HCT116 (cell line): Measurements from ENCODE around the gene BLCAP. TPM values are rescaled to one million over a fixed set of nuclear protein-coding genes. Genes with fewer than 3 reads are reported as not detected.

ENCODE experiments used
- ATAC-seq: fragments of 200-7000 bp; cut with Tn5 transposase; 2 replicates; pipeline ENCODE4 v1.9.1; 2020; ENCODE audit warnings: mild to moderate bottlenecking, moderate library complexity
- BruUV-seq: library from RNA; stranded (reverse); fragments of 400-500 nt; replicated peaks from 2 replicates; lab custom pipeline; 2021; lab: Mats Ljungman, UMichigan
- CTCF ChIA-PET: fragments of 300-600 bp; sonication (Branson Sonifier 250); formaldehyde crosslinking; loops from one replicate; lab custom pipeline; 2021; ENCODE audit warnings: antibody characterized with exemption; lab: Charles Lee
- POLR2A ChIA-PET: fragments of 300-600, 350-600 bp; sonication (Branson Sonifier 250); formaldehyde crosslinking; loops from one replicate; lab custom pipeline; 2021; ENCODE audit warnings: antibody characterized with exemption; lab: Charles Lee
- RAD21 ChIA-PET, 2 experiments: fragments of 300-600 bp; sonication (Branson Sonifier 250); formaldehyde crosslinking; loops; one replicate each; lab custom pipeline; 2023; ENCODE audit warnings: low total read pairs in 2 of 2; ENCODE audit not compliant: uncharacterized antibody in 2 of 2, unreplicated experiment in 2 of 2, low non-redundant PET in 1 of 2; lab: Charles Lee
- DNase-seq: peaks from one replicate; pipeline ENCODE4 v3.0.0-alpha.2; 2010; ENCODE audit warnings: low read depth, low spot score
- H2AFZ ChIP-seq: fragments of 200-600 bp; shearing (Covaris generic), sonication (generic); 2 replicates; pipeline ENCODE4 v1.6.1; 2017; ENCODE audit warnings: low read depth, mixed run types, mixed read lengths, antibody characterized with exemption, low read length; ENCODE audit not compliant: poor library complexity, severe bottlenecking
- H3K27ac ChIP-seq: 2 replicates; pipeline ENCODE4 v1.5.1; 2012; ENCODE audit warnings: low read depth, low read length
- H3K27me3 ChIP-seq: fragments of 200-600 bp; sonication (generic); 2 replicates; pipeline ENCODE4 v1.6.1; 2016; ENCODE audit warnings: mixed run types, low read length, mixed read lengths; ENCODE audit not compliant: insufficient read depth
- H3K36me3 ChIP-seq, 2 experiments: fragments of 200-500 bp in 1 of 2; fragments of 200-600 bp in 1 of 2; sonication (Bioruptor generic) in 1 of 2; sonication (generic) in 1 of 2; 2 replicates each; pipeline versions ENCODE4 v1.5.1 to v1.6.1; 2014 to 2016; ENCODE audit warnings: low read length in 2 of 2, inconsistent platforms in 1 of 2, mixed read lengths in 1 of 2, mixed run types in 1 of 2; ENCODE audit not compliant: insufficient read depth in 2 of 2, control insufficient read depth in 1 of 2
- H3K4me1 ChIP-seq, 2 experiments: fragments of 200-600 bp in 1 of 2; sonication (generic) in 1 of 2; 2 replicates each; pipeline versions ENCODE4 v1.5.1 to v1.6.1; 2012 to 2017; ENCODE audit warnings: low read length in 2 of 2, inconsistent platforms in 1 of 2, mild to moderate bottlenecking in 1 of 2, mixed read lengths in 1 of 2, mixed run types in 1 of 2, moderate library complexity in 1 of 2; ENCODE audit not compliant: insufficient read depth in 2 of 2, control insufficient read depth in 1 of 2
- H3K4me2 ChIP-seq: fragments of 200-600 bp; sonication (generic); 2 replicates; pipeline ENCODE4 v1.6.1; 2017; ENCODE audit warnings: mixed run types, low read length, mixed read lengths
- H3K4me3 ChIP-seq, 2 experiments: fragments of 200-600 bp in 1 of 2; sonication (generic) in 1 of 2; replicated peaks in 1 of 2; 2 replicates each; pipeline ENCODE4 v1.5.1; 2011 to 2016; ENCODE audit warnings: low read length in 2 of 2, control low read depth in 1 of 2, low read depth in 1 of 2, mild to moderate bottlenecking in 1 of 2, mixed read lengths in 1 of 2, mixed run types in 1 of 2
- H3K79me2 ChIP-seq: fragments of 200-600 bp; sonication (generic); 2 replicates; pipeline ENCODE4 v1.6.1; 2017; ENCODE audit warnings: mild to moderate bottlenecking, mixed run types, low read length, moderate library complexity, mixed read lengths; ENCODE audit not compliant: insufficient read depth
- H3K9ac ChIP-seq: fragments of 200-600 bp; sonication (generic); 2 replicates; pipeline ENCODE4 v1.6.1; 2016; ENCODE audit warnings: low read length, mixed read lengths
- H3K9me2 ChIP-seq: fragments of 200-600 bp; sonication (generic), shearing (Covaris generic); 2 replicates; pipeline ENCODE4 v1.6.1; 2017; ENCODE audit warnings: mixed run types, mild to moderate bottlenecking, moderate library complexity; ENCODE audit not compliant: insufficient read depth
- H3K9me3 ChIP-seq, 2 experiments: fragments of 200-500 bp in 1 of 2; fragments of 200-600 bp in 1 of 2; sonication (Bioruptor generic) in 1 of 2; sonication (generic) in 1 of 2; 2 replicates each; pipeline ENCODE4 v1.6.1; 2014 to 2017; ENCODE audit warnings: low read length in 2 of 2, mixed read lengths in 2 of 2, inconsistent platforms in 1 of 2, low read depth in 1 of 2, mild to moderate bottlenecking in 1 of 2, mixed run types in 1 of 2, moderate library complexity in 1 of 2; ENCODE audit not compliant: control insufficient read depth in 1 of 2, insufficient read depth in 1 of 2
- H4K20me1 ChIP-seq: fragments of 200-600 bp; sonication (generic), shearing (Covaris generic); 2 replicates; pipeline ENCODE4 v1.6.1; 2017; ENCODE audit warnings: mixed run types, mild to moderate bottlenecking, moderate library complexity; ENCODE audit not compliant: insufficient read depth
- CBX3 ChIP-seq: IDR thresholded peaks from 2 replicates; pipeline ENCODE4 v1.6.1; 2012; ENCODE audit warnings: low read depth
- MAX ChIP-seq: IDR thresholded peaks from 2 replicates; pipeline ENCODE4 v1.6.1; 2012
- POLR2AphosphoS5 ChIP-seq: IDR thresholded peaks from 2 replicates; pipeline ENCODE4 v1.6.1; 2011; ENCODE audit warnings: mild to moderate bottlenecking, low read depth, low read length, moderate library complexity
- RAD21 ChIP-seq: IDR thresholded peaks from 2 replicates; pipeline ENCODE4 v1.6.1; 2012; ENCODE audit warnings: low read depth, mild to moderate bottlenecking
- REST ChIP-seq: IDR thresholded peaks from 2 replicates; pipeline ENCODE4 v1.6.1; 2012; ENCODE audit warnings: low read depth
- SIN3A ChIP-seq: IDR thresholded peaks from 2 replicates; pipeline ENCODE4 v1.6.1; 2012; ENCODE audit warnings: low read depth
- SRF ChIP-seq: IDR thresholded peaks from 2 replicates; pipeline ENCODE4 v1.6.1; 2012; ENCODE audit warnings: low read depth
- ZFX ChIP-seq: fragments of 450-650 bp; IDR thresholded peaks from 2 replicates; pipeline ENCODE4 v1.6.1; 2017
- ZNF274 ChIP-seq: fragments of 200-500 bp; sonication (Bioruptor generic); IDR thresholded peaks from 2 replicates; pipeline ENCODE4 v1.6.1; 2014; ENCODE audit warnings: mild to moderate bottlenecking, low read depth, low read length, inconsistent platforms
- intact Hi-C: fragments of 100-400 bp; cut with micrococcal nuclease; formaldehyde crosslinking; loops from 2 replicates; pipeline ENCODE4 v1.10.0; 2022
- total RNA-seq: library from RNA; stranded (reverse); gene quantifications from one replicate; pipeline ENCODE4 v1.2.1, GENCODE V29; 2021; ENCODE audit not compliant: unreplicated experiment

The BLCAP gene
- total RNA-seq, 1 experiment from 2014 or later: 27.5 TPM

GRCh38 chr20:37533154-37533715 lies 5.6 kb upstream of the BLCAP start:
- Histone ChIP-seq H3K79me2 (no peaks in the 10 kb centered on the region), H3K4me3 (no peak overlapping the region), H3K4me2 (no peak overlapping the region), H3K27me3 (no peaks in the 10 kb centered on the region), H3K9ac (no peak overlapping the region)
- ChIA-PET CTCF (interaction anchor here (0.7 to 2.3 kb wide), 7 partner anchors 256 to 341 kb away, joined by 3 to 14 read pairs (median 6); no protein-coding TSS in a partner anchor), POLR2A (no interaction called here)
- TF ChIP-seq RAD21 (no peak), CBX3 (no peak), SRF (no peak), ZNF274 (no peak), POLR2AphosphoS5 (no peak), MAX (no peak), ZFX (no peak), REST (no peak), SIN3A (no peak)
- TF ChIP-seq, all 23 proteins: peak for 0
- Histone ChIP-seq H4K20me1 (no peaks in the 10 kb centered on the region), H3K27ac (no peak overlapping the region), H3K36me3 (no peaks in the 10 kb centered on the region), H3K9me3 (no peaks in the 10 kb centered on the region), H3K4me1 (peaks cover 6 to 12% of the 10 kb centered on the region in 2 experiments), H3K9me2 (no peaks in the 10 kb centered on the region), H2AFZ (no peak overlapping the region)
- RAD21 ChIA-PET: no interaction called here
- intact Hi-C loops: no loop called here
- DNase-seq (no peak), ATAC-seq (no peak)
- BruUV-seq: no TSS peak
